CD14-positive monocyte (primary cell): ENCODE data around the gene NRN1L. TPM values are rescaled to one million over a fixed set of nuclear protein-coding genes. Genes with fewer than 3 reads are reported as not detected.

ENCODE experiments used
- DNase-seq, 3 donors: peaks; one replicate each; pipeline ENCODE4 v3.0.0-alpha.2; 2011 to 2022
- H2AFZ ChIP-seq: 2 replicates; pipeline ENCODE4 v1.6.0; 2012; ENCODE audit warnings: mild to moderate bottlenecking, low read depth, low read length, inconsistent platforms; ENCODE audit not compliant: insufficient read depth, poor library complexity, severe bottlenecking
- H3K27ac ChIP-seq, 2 donors: 1 replicate in 1 of 2; 2 replicates in 1 of 2; pipeline ENCODE4 v1.5.1; 2012 to 2013; ENCODE audit warnings: low read length in 2 of 2, control low read depth in 1 of 2, inconsistent platforms in 1 of 2, low read depth in 1 of 2, mild to moderate bottlenecking in 1 of 2
- H3K27me3 ChIP-seq, 2 donors: one replicate each; pipeline versions ENCODE4 v1.6.0 to v1.6.1; 2011 to 2013; ENCODE audit warnings: low read length in 2 of 2; ENCODE audit not compliant: control insufficient read depth in 2 of 2, insufficient read depth in 2 of 2
- H3K36me3 ChIP-seq, 2 donors: replicated peaks in 1 of 2; 1 replicate in 1 of 2; 2 replicates in 1 of 2; pipeline versions ENCODE4 v1.5.1 to v1.6.1; 2012 to 2013; ENCODE audit warnings: low read length in 2 of 2, control low read depth in 1 of 2, inconsistent platforms in 1 of 2, mild to moderate bottlenecking in 1 of 2; ENCODE audit not compliant: insufficient read depth in 2 of 2, control insufficient read depth in 1 of 2
- H3K4me1 ChIP-seq, 2 donors: 1 replicate in 1 of 2; 2 replicates in 1 of 2; pipeline versions ENCODE4 v1.5.1 to v1.6.1; 2012 to 2013; ENCODE audit warnings: low read length in 2 of 2, control low read depth in 1 of 2, inconsistent platforms in 1 of 2, mild to moderate bottlenecking in 1 of 2, moderate library complexity in 1 of 2; ENCODE audit not compliant: insufficient read depth in 2 of 2, control insufficient read depth in 1 of 2
- H3K4me2 ChIP-seq: replicated peaks from 2 replicates; pipeline ENCODE3; 2012; ENCODE audit warnings: low read length, moderate library complexity, mild to moderate bottlenecking; ENCODE audit not compliant: poor library complexity, severe bottlenecking; ENCODE audit errors: extremely low read depth
- H3K4me3 ChIP-seq, 3 experiments: fragments of 200-600 bp in 1 of 3; sonication (generic) in 1 of 3; replicated peaks in 1 of 3; 1 replicate in 2 of 3; 2 replicates in 1 of 3; pipeline ENCODE4 v1.5.1; 2011 to 2013; ENCODE audit warnings: low read length in 3 of 3, mild to moderate bottlenecking in 3 of 3, control low read depth in 2 of 3, low read depth in 2 of 3, inconsistent platforms in 1 of 3, moderate library complexity in 1 of 3
- H3K79me2 ChIP-seq: 2 replicates; pipeline ENCODE4 v1.6.0; 2012; ENCODE audit warnings: mild to moderate bottlenecking, control low read depth, inconsistent platforms, low read length, moderate library complexity; ENCODE audit not compliant: insufficient read depth
- H3K9ac ChIP-seq: 2 replicates; pipeline ENCODE4 v1.6.0; 2017; ENCODE audit warnings: low read length, mild to moderate bottlenecking; ENCODE audit not compliant: insufficient read depth, poor library complexity, severe bottlenecking
- H3K9me3 ChIP-seq, 2 donors: replicated peaks in 1 of 2; 1 replicate in 1 of 2; 2 replicates in 1 of 2; pipeline versions ENCODE4 v1.5.1 to v1.6.1; 2012 to 2013; ENCODE audit warnings: low read length in 2 of 2, control low read depth in 1 of 2; ENCODE audit not compliant: control insufficient read depth in 1 of 2, insufficient read depth in 1 of 2
- H4K20me1 ChIP-seq: 2 replicates; pipeline ENCODE4 v1.6.0; 2012; ENCODE audit warnings: mild to moderate bottlenecking, low read length, control low read depth, moderate library complexity; ENCODE audit not compliant: insufficient read depth
- H3K27ac Mint-ChIP-seq, 7 donors: one replicate each; pipeline ENCODE4 v1.8.0; 2020; ENCODE audit warnings: mild to moderate bottlenecking in 7 of 7, mixed read lengths in 7 of 7, moderate library complexity in 6 of 7, inconsistent platforms in 2 of 7
- H3K27me3 Mint-ChIP-seq, 3 donors: one replicate each; pipeline ENCODE4 v1.8.0; 2021 to 2022; ENCODE audit warnings: low read depth in 3 of 3, mild to moderate bottlenecking in 3 of 3, mixed read lengths in 3 of 3, moderate library complexity in 3 of 3, inconsistent platforms in 1 of 3
- H3K36me3 Mint-ChIP-seq, 2 donors: one replicate each; pipeline ENCODE4 v1.8.0; 2020; ENCODE audit warnings: mixed read lengths in 2 of 2, inconsistent platforms in 1 of 2, mild to moderate bottlenecking in 1 of 2
- H3K4me1 Mint-ChIP-seq: one replicate; pipeline ENCODE4 v1.8.0; 2020; ENCODE audit warnings: mild to moderate bottlenecking, mixed read lengths
- H3K4me3 Mint-ChIP-seq, 2 donors: one replicate each; pipeline ENCODE4 v1.8.0; 2020; ENCODE audit warnings: mild to moderate bottlenecking in 2 of 2, mixed read lengths in 2 of 2, moderate library complexity in 1 of 2
- H3K9me3 Mint-ChIP-seq, 7 donors: one replicate each; pipeline ENCODE4 v1.8.0; 2020 to 2022; ENCODE audit warnings: mixed read lengths in 7 of 7, mild to moderate bottlenecking in 6 of 7, moderate library complexity in 6 of 7, inconsistent platforms in 2 of 7
- CTCF ChIP-seq: fragments of 200-600 bp; IDR thresholded peaks from one replicate; pipeline ENCODE4 v1.8.0; 2022; ENCODE audit warnings: antibody characterized with exemption, mild to moderate bottlenecking
- WGBS: methylation state at CpG from one replicate; pipeline ENCODE4 v1.1.5; 2013; ENCODE audit warnings: missing lambda C conversion rate; ENCODE audit not compliant: insufficient coverage; 5-methylcytosine and 5-hydroxymethylcytosine counted together
- intact Hi-C, 2 donors: fragments of 100-400 bp; cut with micrococcal nuclease; formaldehyde crosslinking; loops; one replicate each; pipeline versions ENCODE4 v1.15.0 to v1.15.1; 2023
- polyA plus RNA-seq, 3 donors: library from polyadenylated mRNA; depleted of rRNA in 1 of 3; unstranded in 2 of 3; stranded (reverse) in 1 of 3; fragments of 300-500 nt in 2 of 3; fragments of >200 nt in 1 of 3; fragmentation: Illumina TruSeq in 2 of 3; gene quantifications; 1 replicate in 2 of 3; 2 replicates in 1 of 3; pipeline ENCODE4 v1.2.3, GENCODE V29; 2012 to 2021

The NRN1L gene
- polyA plus RNA-seq, 3 donors, result 0.50 to 3.6 TPM; not detected in 1

GRCh38 chr16:67848118-67848517 lies 36.6 kb upstream of the NRN1L start:
- Histone ChIP-seq H3K27ac (peak overlapping the region in 1 of 2 donors; percentile 83), H3K9ac (peak overlapping the region; percentile 83), H3K79me2 (peaks cover 93% of the 10 kb centered on the region), H3K36me3 (no peaks in the 10 kb centered on the region), H3K27me3 (no peaks in the 10 kb centered on the region), H4K20me1 (peaks cover 45% of the 10 kb centered on the region), H2AFZ (no peak overlapping the region), H3K4me2 (peak overlapping the region; percentile 97), H3K9me3 (no peaks in the 10 kb centered on the region), H3K4me3 (peak overlapping the region in 1 of 3 experiments; percentile 90), H3K4me1 (peaks cover 43 to 49% of the 10 kb centered on the region in 2 donors)
- TF ChIP-seq CTCF, result no peak
- H3K4me3 Mint-ChIP-seq, result peak overlapping the region in 1 of 2 donors; percentile 89
- H3K36me3 Mint-ChIP-seq, result peaks cover 4 to 5% of the 10 kb centered on the region in 2 donors
- H3K27ac Mint-ChIP-seq, result peak overlapping the region in 3 of 7 donors; percentile 56 to 89 (median 70)
- no peak for DNase-seq
- peaks cover 43% of the 10 kb centered on the region for H3K4me1 Mint-ChIP-seq
- H3K9me3 Mint-ChIP-seq, result peaks cover 0 to 3% (median 0%) of the 10 kb centered on the region in 7 donors
- WGBS, result 96% methylated on average over 9 of the region's 11 CpGs
- H3K27me3 Mint-ChIP-seq, result peaks cover 0 to 1% (median 1%) of the 10 kb centered on the region in 3 donors
- intact Hi-C loops, result loop anchor here in 1 of 2 donors (10.0 kb wide), 1 partner anchor 183 kb away; the partner anchor contains the start of genes ACD, C16orf86, ENKD1 and PARD6A

GRCh38 chr16:67853670-67854069 lies 31.0 kb upstream of the NRN1L start:
- Mint-ChIP-seq H3K9me3 (peaks cover 0 to 2% (median 0%) of the 10 kb centered on the region in 7 donors), H3K36me3 (peaks cover 2 to 3% of the 10 kb centered on the region in 2 donors), H3K27me3 (peaks cover 0 to 1% (median 0%) of the 10 kb centered on the region in 3 donors), H3K4me1 (peaks cover 20% of the 10 kb centered on the region), H3K27ac (peak overlapping the region in 2 of 7 donors; percentile 18 to 76), H3K4me3 (no peak overlapping the region)
- TF ChIP-seq CTCF, result no peak
- Histone ChIP-seq H3K36me3 (no peaks in the 10 kb centered on the region), H3K4me3 (no peak overlapping the region), H2AFZ (no peak overlapping the region), H3K4me2 (no peak overlapping the region), H3K4me1 (peaks cover 4 to 7% of the 10 kb centered on the region in 2 donors), H4K20me1 (peaks cover 59% of the 10 kb centered on the region), H3K27me3 (no peaks in the 10 kb centered on the region), H3K79me2 (peaks cover 99% of the 10 kb centered on the region), H3K9me3 (no peaks in the 10 kb centered on the region), H3K27ac (no peak overlapping the region), H3K9ac (no peak overlapping the region)
- WGBS, result 100% methylated on average over 1 of the region's 3 CpGs
- intact Hi-C loops, result no loop called here
- DNase-seq, result no peak
